ENCODE measurements around the gene SNX25.

SNX25 gene

DNA sequence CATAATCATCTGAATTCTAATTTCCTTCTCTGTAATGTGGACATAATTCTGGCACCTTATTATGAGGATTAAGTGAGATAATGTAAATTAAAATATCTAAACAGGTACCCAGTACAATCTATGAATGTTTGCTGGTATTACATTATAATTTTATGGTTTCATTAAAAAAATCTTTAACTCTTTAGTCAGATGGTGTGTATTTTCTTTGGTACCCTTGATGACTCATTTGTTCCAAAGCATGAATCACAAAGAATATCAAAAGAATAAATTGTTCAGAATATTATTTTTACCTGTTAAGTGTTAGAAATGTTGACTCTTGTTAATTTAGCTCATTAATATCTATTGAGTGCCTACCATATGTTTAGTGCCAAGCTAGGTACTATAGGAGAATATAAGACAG lies 74.3 kb downstream of the SNX25 start:
- TF ChIP-seq, protein P1, sequence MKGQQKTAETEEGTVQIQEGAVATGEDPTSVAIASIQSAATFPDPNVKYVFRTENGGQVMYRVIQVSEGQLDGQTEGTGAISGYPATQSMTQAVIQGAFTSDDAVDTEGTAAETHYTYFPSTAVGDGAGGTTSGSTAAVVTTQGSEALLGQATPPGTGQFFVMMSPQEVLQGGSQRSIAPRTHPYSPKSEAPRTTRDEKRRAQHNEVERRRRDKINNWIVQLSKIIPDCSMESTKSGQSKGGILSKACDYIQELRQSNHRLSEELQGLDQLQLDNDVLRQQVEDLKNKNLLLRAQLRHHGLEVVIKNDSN (IDR thresholded peaks at IDR 0.05), result no peak
- TF ChIP-seq RAD21 (IDR thresholded peaks at IDR 0.05; ENCODE audit: low read depth), result no peak
- TF ChIP-seq FOXM1 (IDR thresholded peaks at IDR 0.05; ENCODE audit: borderline replicate concordance, low read depth), result no peak
- no peak for TF ChIP-seq NFIC (IDR thresholded peaks at IDR 0.05)
- no peak for TF ChIP-seq CEBPB (IDR thresholded peaks at IDR 0.05)
- TF ChIP-seq TCF12 (IDR thresholded peaks at IDR 0.05; ENCODE audit: low read depth), result no peak
- TF ChIP-seq TEAD4 (IDR thresholded peaks at IDR 0.05), result no peak
- TF ChIP-seq, protein P2, sequence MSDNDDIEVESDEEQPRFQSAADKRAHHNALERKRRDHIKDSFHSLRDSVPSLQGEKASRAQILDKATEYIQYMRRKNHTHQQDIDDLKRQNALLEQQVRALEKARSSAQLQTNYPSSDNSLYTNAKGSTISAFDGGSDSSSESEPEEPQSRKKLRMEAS (IDR thresholded peaks at IDR 0.05), result no peak

DNA sequence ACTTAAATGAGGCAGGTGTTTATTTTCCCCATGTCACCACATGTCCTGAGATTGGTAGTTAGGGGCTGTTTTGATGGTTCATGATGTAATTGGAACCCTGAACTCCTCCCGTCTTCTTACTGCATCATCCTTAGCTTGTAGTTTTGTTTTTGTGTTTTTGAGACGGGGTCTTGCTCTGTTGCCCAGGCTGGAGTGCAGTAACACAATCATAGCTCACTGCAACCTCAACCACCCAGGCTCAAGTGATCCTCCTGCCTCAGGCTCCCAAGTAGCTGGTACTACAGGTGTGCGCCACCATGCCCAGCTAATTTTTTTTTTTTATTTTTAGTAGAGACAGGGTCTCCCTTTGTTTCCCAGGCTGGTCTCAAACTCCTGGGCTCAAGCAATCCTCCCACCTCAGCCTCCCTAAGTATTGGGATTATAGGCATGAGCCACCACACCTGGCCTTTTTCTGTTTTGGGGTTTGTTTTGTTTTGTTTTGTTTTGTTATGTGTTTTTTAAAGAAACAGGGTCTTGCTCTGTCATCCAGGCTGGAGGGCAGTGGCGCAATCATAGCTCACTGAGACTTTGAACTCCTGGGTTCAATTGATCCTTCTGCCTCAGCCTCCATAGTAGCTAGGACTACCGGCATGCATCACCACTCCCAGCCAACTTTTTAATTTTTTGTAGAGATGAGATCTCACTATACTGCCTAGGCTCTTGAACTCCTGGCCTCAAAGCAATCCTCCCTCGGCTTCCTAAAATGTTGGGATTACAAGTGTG lies 76.4 kb downstream of the SNX25 start:
- TF ChIP-seq, protein P2 (IDR thresholded peaks at IDR 0.05), result no peak
- no peak for TF ChIP-seq ZBTB7A (IDR thresholded peaks at IDR 0.05; ENCODE audit: low read depth)
- no peak for TF ChIP-seq CEBPB (IDR thresholded peaks at IDR 0.05)

DNA sequence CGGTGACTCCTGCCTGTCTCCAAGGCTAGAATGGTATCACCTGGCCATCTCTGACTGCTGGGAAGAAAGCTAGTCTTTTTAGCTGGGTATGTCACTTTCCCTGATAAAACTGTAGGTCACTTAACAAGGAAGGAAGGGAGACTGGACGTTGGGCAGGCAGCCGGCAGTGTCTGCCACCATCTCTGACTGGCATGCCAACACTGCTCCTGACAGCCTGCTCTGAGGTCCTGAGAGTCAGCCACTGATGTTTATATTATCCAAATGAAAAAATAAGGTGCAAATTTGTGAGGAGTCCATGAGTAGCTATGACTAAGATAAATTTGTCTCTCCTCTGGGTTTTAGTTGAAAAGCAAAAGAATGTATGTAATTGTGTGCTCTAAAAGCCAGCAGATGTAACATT lies 77.2 kb downstream of the SNX25 start:
- TF ChIP-seq, protein P2 (IDR thresholded peaks at IDR 0.05), result no peak
- TF ChIP-seq TAF1 (IDR thresholded peaks at IDR 0.05; ENCODE audit: low read depth) (no peak), TCF12 (IDR thresholded peaks at IDR 0.05; ENCODE audit: low read depth) (no peak), ZBTB7A (IDR thresholded peaks at IDR 0.05; ENCODE audit: low read depth) (no peak), TEAD4 (IDR thresholded peaks at IDR 0.05) (no peak), NFIC (IDR thresholded peaks at IDR 0.05) (no peak), CEBPB (IDR thresholded peaks at IDR 0.05) (no peak), EGR1 (IDR thresholded peaks at IDR 0.05) (no peak), CREB1 (IDR thresholded peaks at IDR 0.05; ENCODE audit: low read depth) (no peak), EP300 (IDR thresholded peaks at IDR 0.05; ENCODE audit: borderline replicate concordance) (no peak), RAD21 (IDR thresholded peaks at IDR 0.05; ENCODE audit: low read depth) (no peak), FOXM1 (IDR thresholded peaks at IDR 0.05; ENCODE audit: borderline replicate concordance, low read depth) (no peak)
- TF ChIP-seq, protein P3, sequence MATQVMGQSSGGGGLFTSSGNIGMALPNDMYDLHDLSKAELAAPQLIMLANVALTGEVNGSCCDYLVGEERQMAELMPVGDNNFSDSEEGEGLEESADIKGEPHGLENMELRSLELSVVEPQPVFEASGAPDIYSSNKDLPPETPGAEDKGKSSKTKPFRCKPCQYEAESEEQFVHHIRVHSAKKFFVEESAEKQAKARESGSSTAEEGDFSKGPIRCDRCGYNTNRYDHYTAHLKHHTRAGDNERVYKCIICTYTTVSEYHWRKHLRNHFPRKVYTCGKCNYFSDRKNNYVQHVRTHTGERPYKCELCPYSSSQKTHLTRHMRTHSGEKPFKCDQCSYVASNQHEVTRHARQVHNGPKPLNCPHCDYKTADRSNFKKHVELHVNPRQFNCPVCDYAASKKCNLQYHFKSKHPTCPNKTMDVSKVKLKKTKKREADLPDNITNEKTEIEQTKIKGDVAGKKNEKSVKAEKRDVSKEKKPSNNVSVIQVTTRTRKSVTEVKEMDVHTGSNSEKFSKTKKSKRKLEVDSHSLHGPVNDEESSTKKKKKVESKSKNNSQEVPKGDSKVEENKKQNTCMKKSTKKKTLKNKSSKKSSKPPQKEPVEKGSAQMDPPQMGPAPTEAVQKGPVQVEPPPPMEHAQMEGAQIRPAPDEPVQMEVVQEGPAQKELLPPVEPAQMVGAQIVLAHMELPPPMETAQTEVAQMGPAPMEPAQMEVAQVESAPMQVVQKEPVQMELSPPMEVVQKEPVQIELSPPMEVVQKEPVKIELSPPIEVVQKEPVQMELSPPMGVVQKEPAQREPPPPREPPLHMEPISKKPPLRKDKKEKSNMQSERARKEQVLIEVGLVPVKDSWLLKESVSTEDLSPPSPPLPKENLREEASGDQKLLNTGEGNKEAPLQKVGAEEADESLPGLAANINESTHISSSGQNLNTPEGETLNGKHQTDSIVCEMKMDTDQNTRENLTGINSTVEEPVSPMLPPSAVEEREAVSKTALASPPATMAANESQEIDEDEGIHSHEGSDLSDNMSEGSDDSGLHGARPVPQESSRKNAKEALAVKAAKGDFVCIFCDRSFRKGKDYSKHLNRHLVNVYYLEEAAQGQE (IDR thresholded peaks at IDR 0.05; ENCODE audit: low read depth), result no peak
- TF ChIP-seq, protein P1 (IDR thresholded peaks at IDR 0.05), result no peak

DNA sequence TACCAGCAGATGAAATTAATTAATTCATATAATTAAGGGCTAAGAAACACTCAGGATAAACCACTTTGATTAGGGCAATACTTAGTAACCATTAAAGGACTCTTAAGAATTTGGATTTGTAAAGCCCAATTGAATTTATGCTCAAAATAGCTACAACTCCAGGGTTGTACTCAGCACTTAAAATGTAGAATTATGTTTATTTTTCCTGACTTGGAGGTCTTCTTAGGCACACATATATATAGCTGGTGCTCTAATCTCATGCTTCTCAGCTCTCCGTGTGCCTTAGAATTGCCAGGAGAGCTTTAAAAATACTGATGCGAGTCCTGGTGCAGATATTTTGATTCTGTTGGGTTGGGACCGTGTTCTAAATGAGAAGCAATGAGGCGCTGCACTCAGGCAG lies 77.6 kb downstream of the SNX25 start:
- TF ChIP-seq, protein P2 (IDR thresholded peaks at IDR 0.05), result no peak
- TF ChIP-seq TAF1 (IDR thresholded peaks at IDR 0.05; ENCODE audit: low read depth) (no peak), EP300 (IDR thresholded peaks at IDR 0.05; ENCODE audit: borderline replicate concordance) (no peak), TCF12 (IDR thresholded peaks at IDR 0.05; ENCODE audit: low read depth) (no peak), RAD21 (IDR thresholded peaks at IDR 0.05; ENCODE audit: low read depth) (no peak), ZBTB7A (IDR thresholded peaks at IDR 0.05; ENCODE audit: low read depth) (no peak), CREB1 (IDR thresholded peaks at IDR 0.05; ENCODE audit: low read depth) (no peak), CEBPB (IDR thresholded peaks at IDR 0.05) (no peak), YY1 (IDR thresholded peaks at IDR 0.05; ENCODE audit: low read depth) (no peak), FOXM1 (IDR thresholded peaks at IDR 0.05; ENCODE audit: borderline replicate concordance, low read depth) (no peak), NFIC (IDR thresholded peaks at IDR 0.05) (no peak), EGR1 (IDR thresholded peaks at IDR 0.05) (no peak), TEAD4 (IDR thresholded peaks at IDR 0.05) (no peak)
- TF ChIP-seq, protein P3 (IDR thresholded peaks at IDR 0.05; ENCODE audit: low read depth), result no peak
- TF ChIP-seq, protein P1 (IDR thresholded peaks at IDR 0.05), result no peak

DNA sequence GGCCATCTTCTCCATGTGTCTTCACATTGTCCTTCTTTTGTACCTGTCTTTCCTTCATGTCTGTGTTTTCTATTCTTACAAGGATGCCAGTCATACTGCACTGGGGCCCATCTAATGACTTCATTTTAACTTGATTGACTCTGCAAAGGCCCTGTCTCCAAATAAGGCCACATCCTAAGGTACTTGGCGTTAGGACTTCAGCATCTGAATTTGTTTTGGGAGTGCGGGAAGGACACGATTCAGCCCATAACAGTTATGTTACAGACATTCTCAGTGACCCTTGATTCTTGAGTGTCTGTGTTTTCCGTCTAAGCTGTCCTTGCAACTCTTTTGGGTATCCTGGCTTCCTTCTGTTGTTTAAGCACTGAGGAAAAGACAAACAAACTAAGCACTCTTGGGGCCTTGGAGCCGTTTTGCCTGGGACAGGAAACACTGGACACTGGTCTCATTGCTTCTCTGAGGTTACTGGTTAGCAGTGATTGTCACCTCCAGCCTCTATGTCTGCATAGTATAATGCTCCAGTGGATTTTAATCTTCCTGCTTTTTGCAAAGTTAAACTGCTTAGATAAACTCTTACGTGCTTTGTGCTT lies 80.7 kb downstream of the SNX25 start:
- TF ChIP-seq, protein P3 (IDR thresholded peaks at IDR 0.05; ENCODE audit: low read depth), result no peak
- TF ChIP-seq TCF12 (IDR thresholded peaks at IDR 0.05; ENCODE audit: low read depth) (no peak), RAD21 (IDR thresholded peaks at IDR 0.05; ENCODE audit: low read depth) (no peak), ZBTB7A (IDR thresholded peaks at IDR 0.05; ENCODE audit: low read depth) (no peak), TEAD4 (IDR thresholded peaks at IDR 0.05) (no peak)
- TF ChIP-seq, protein P2 (IDR thresholded peaks at IDR 0.05), result no peak

All from Ishikawa (cell line).